ENCODE data around the gene RREB1.

DNA sequence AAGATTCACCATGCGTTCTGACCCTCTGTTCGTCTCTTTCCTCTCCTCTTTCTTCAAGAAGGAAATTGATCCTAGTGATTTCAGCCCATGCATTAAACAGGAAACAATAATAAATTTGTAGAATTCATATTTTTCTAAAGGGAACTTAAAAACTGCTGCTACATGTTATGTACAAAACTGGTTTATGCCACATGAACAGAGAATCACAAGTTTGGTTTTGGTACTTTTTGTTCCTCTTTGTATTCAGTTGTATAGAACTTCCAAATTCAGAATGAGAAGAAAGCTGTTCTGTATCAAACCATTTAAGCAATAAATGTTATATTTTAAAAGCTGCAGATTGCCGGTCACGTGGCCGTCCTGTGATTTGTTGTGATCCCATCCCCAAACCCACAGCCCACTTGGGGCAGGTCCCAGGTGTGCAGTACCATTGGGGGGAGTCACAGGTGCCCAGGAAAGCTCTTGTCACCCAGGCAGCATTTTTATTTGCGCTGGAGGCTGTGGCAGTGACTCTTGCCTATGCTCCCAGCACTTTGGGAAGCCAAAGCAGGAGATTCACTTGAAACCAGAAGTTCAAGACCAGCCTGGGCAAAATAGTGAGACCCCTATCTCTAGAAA is 144.0 kb downstream of the RREB1 start:
- TF ChIP-seq, protein P1, sequence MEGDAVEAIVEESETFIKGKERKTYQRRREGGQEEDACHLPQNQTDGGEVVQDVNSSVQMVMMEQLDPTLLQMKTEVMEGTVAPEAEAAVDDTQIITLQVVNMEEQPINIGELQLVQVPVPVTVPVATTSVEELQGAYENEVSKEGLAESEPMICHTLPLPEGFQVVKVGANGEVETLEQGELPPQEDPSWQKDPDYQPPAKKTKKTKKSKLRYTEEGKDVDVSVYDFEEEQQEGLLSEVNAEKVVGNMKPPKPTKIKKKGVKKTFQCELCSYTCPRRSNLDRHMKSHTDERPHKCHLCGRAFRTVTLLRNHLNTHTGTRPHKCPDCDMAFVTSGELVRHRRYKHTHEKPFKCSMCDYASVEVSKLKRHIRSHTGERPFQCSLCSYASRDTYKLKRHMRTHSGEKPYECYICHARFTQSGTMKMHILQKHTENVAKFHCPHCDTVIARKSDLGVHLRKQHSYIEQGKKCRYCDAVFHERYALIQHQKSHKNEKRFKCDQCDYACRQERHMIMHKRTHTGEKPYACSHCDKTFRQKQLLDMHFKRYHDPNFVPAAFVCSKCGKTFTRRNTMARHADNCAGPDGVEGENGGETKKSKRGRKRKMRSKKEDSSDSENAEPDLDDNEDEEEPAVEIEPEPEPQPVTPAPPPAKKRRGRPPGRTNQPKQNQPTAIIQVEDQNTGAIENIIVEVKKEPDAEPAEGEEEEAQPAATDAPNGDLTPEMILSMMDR (conservative IDR thresholded peaks at IDR 0.05 in 1 of 2, IDR thresholded peaks at IDR 0.05 in 1 of 2; ENCODE audit: extremely low read depth in 1 of 2, insufficient read depth in 1 of 2, low read depth in 1 of 2, low read length in 2 of 2), result no peak
- TF ChIP-seq EZH2 (IDR thresholded peaks at IDR 0.05; ENCODE audit: borderline replicate concordance, low read length), result no peak
